AG09309 (cell line): ENCODE data around the gene SP5.
"Not testable (repeated sequence)": the region's sequence is repeated elsewhere in the genome, so short reads cannot be mapped to it uniquely, and the experiment has no call there.

ENCODE experiments used
- DNase-seq: peaks from one replicate; pipeline ENCODE4 v3.0.0-alpha.2; 2010; ENCODE audit warnings: low read depth
- H3K4me3 ChIP-seq: 2 replicates; pipeline ENCODE4 v1.5.1; 2011; ENCODE audit warnings: mild to moderate bottlenecking, low read depth, low read length, moderate library complexity; ENCODE audit not compliant: control insufficient read depth
- TF ChIP-seq, protein P1 (sequence below): IDR thresholded peaks from 2 replicates; pipeline ENCODE4 v1.5.1; 2011; ENCODE audit warnings: mild to moderate bottlenecking, low read depth, low read length, inconsistent platforms; ENCODE audit not compliant: insufficient read depth, control insufficient read depth; ENCODE audit errors: missing control alignments

SP5 gene

DNA sequence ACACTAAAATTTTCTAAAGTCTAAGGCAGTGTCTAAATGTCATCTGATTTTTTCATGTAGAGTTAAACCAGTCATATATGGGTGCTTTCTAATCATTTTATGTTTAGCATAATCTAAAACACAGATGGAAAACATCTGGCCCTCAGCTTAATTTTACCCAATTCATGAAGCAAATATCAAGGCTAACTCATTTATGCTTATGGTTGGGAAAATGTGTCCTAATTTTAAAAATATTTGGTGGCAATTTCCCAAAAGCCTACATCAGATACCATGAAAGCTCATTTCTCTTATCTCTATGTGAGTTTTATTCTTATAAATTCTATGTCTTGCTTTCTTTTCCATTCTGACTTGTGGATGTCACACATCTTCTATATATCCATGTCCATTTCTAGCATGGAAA lies 7.2 kb downstream of the SP5 start:
- no peak for DNase-seq
- no peak overlapping the region for H3K4me3 ChIP-seq
- TF ChIP-seq, protein P1, sequence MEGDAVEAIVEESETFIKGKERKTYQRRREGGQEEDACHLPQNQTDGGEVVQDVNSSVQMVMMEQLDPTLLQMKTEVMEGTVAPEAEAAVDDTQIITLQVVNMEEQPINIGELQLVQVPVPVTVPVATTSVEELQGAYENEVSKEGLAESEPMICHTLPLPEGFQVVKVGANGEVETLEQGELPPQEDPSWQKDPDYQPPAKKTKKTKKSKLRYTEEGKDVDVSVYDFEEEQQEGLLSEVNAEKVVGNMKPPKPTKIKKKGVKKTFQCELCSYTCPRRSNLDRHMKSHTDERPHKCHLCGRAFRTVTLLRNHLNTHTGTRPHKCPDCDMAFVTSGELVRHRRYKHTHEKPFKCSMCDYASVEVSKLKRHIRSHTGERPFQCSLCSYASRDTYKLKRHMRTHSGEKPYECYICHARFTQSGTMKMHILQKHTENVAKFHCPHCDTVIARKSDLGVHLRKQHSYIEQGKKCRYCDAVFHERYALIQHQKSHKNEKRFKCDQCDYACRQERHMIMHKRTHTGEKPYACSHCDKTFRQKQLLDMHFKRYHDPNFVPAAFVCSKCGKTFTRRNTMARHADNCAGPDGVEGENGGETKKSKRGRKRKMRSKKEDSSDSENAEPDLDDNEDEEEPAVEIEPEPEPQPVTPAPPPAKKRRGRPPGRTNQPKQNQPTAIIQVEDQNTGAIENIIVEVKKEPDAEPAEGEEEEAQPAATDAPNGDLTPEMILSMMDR = no peak

DNA sequence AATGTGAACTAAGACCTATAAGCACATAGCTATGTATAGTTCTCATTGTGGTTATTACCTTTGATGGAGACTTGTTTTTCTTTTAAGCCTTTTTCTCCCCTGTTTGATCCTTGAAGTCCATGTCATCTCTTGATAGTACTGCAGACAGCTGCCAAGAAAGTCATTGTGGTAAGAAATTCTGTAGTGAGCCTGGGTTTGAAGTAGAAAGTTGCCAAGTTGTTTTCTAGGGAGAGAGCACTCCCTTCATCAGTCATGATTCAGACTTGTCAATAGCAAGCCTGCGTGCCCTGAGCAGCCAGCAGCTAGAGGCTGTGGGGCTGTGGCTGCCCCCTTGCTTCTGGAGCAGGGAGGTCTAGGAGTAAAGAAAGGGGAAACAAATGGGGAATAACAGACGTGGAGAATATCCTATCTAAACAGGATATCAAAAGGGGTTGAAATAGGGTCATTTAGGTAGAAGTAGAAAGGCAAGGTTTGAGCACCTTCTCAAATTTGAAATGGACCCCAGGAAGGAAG lies 8.4 kb downstream of the SP5 start:
- DNase-seq = no peak
- TF ChIP-seq, protein P1 = no peak
- no peak overlapping the region for H3K4me3 ChIP-seq

DNA sequence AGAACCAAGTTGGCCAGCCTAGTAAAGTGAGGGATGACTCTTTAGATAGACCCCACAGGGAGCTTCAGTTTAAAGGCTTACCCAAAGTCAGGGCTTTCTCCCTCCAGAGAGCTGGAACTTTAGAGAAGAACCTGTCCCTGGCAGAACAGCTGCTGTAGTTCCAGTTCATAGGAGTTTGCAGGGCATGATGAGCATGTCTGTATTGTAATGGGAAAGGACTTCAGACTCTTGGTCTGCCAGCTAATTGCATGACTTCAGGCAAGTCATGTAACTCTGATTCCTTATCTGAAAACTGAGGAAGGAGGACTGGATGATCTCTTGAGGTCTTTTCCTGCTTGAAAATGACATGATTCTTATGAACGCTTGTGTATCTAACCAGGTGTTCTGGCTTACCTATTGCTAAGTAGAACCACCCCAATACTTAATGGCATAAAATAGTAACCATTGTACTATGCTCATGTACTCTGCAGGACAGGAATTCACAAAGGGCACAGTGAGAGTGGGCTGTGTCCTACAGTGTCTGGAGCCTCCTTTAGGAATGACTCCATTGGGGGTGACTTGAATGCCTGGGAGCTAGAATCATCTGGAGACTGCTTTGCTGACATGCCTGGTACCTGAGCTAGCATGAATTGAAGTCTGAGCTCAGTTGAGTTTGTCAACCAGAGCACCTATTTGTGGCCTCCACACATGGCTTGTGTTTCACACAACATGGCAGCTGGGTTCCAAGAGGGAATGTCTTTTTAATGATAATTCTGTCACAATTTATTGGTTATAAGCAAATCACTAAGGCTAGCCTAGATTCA lies 18.9 kb downstream of the SP5 start:
- TF ChIP-seq, protein P1 = no peak
- DNase-seq = no peak
- no peak overlapping the region for H3K4me3 ChIP-seq

DNA sequence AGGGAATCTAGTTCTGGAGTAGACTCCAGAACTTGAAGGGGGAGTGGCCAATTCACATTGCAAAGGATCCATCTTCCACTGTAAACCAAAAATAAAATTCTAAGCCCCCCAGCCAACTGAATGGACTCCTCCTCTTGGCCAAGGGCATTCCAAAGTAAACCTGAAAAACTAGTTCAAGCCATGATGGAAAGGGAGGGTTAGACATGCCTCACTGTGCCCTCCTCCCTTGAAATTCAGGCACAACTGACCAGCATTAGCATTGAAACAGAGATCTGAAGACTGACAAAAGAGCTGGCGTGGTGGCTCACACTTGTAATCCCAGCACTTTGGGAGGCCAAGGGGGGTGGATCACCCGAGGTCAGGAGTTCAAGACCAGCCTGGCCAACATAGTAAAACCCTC lies 19.5 kb downstream of the SP5 start:
- DNase-seq = not testable (repeated sequence)

GRCh38 chr2:170736628-170737027 lies 21.5 kb downstream of the SP5 start:
- TF ChIP-seq, protein P1 = no peak
- H3K4me3 ChIP-seq = no peak overlapping the region
- DNase-seq = no peak

More for the DNA sequence above, 19.5 kb downstream of the SP5 start:
- H3K4me3 ChIP-seq = not testable (repeated sequence)

DNA sequence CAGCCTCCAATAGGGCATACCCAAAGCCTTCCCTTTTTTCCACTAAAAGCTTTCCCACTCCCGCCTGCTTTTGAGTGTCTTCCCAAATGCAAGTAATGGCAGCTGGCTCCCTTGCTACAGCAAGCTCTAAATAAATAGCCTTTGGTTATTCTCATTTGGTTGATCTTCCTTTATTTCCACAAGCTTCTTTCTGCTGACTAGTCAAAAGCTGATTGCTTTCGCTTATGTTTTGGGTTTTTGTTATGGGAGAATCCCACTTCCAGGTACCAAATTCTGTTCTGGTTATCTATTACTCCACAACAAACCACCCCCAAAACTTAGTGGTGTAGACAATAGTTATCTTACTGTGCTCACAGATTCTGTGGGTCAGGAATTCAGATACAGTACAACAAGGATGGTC lies 22.3 kb downstream of the SP5 start:
- no peak for DNase-seq
- H3K4me3 ChIP-seq = no peak overlapping the region
- TF ChIP-seq, protein P1 = no peak

- H3K4me3 ChIP-seq = no peak overlapping the region
- DNase-seq = no peak
- TF ChIP-seq, protein P1 = no peak
Observed at GRCh38 chr2:170737821-170738220, 22.7 kb downstream of the SP5 start.
